ENCODE data around the gene NTNG1.

GRCh38 chr1:107251083-107251482 lies 110.2 kb downstream of the NTNG1 start:
- no peak for TF ChIP-seq CTCF (IDR thresholded peaks at IDR 0.05 in 2 of 3, conservative IDR thresholded peaks at IDR 0.05 in 1 of 3; ENCODE audit: control insufficient read depth in 2 of 3, extremely low read depth in 1 of 3, insufficient read depth in 1 of 3, low read depth in 3 of 3, low read length in 3 of 3)
- TF ChIP-seq, protein P1, sequence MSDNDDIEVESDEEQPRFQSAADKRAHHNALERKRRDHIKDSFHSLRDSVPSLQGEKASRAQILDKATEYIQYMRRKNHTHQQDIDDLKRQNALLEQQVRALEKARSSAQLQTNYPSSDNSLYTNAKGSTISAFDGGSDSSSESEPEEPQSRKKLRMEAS (IDR thresholded peaks at IDR 0.05; ENCODE audit: low read depth, low read length): no peak
- no peak for TF ChIP-seq TARDBP (IDR thresholded peaks at IDR 0.05; ENCODE audit: borderline replicate concordance)
